Stimulated activated naive CD4-positive, alpha-beta T cell (primary cell): ENCODE data around the gene TERT.

Source experiments
- DNase-seq, 6 experiments: peaks; one replicate each; lab custom pipeline; 2025; lab: John Stamatoyannopoulos, UW

The TERT gene

DNA sequence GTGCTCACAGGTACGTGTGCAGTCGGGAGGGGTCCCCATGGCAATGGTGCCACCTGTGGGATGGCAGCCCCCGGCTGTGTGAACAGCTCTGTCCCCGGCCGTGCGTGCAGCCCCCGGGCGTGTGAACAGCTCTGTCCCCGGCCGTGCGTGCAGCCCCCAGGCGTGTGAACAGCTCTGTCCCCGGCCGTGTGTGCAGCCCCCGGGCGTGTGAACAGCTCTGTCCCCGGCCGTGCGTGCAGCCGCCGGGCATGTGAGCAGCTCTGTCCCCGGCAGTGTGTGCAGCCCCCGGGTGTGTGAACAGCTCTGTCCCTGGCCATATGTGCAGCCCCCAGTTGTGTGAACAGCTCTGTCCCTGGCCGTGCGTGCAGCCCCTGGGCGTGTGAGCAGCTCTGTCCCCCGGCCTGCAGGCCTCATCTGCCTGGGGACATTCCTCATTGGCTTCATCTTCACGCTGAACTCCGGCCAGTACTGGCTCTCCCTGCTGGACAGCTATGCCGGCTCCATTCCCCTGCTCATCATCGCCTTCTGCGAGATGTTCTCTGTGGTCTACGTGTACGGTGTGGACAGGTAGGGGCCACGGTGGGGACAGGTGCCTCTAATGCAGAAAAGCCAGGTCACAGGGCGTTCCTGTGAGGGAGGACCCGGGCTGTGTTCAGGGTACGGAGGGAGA is 75.6 kb downstream of the TERT start:
- DNase-seq, result no peak

DNA sequence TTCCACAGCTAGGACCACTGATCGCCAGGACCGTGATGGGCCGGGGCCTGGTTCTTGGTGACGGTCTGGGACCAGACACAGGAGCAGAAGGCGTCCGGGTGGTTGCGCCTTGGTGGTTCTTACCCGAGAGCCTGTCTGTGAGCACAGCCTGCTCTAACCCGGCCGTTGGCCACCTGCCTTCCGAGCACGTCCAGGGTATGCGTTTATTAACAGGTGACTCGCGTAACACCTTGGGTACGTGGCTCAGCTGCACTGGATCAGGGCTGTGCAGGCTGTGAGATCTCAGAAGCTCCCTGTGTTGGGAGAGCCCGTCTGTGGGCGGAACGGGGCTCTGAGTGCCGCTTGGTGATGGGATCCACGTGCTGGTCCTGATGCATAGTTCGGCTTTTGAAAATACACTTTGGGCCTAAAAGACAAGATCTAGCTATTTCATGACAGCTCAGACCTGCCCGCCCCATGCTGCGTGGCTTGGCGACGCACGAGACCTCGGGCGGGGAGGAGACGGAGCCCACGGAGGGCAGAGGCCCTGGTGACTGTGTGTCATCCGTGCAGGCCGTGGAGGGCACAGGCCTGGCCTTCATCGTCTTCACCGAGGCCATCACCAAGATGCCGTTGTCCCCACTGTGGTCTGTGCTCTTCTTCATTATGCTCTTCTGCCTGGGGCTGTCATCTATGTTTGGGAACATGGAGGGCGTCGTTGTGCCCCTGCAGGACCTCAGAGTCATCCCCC is 76.4 kb downstream of the TERT start:
- DNase-seq, result no peak

DNA sequence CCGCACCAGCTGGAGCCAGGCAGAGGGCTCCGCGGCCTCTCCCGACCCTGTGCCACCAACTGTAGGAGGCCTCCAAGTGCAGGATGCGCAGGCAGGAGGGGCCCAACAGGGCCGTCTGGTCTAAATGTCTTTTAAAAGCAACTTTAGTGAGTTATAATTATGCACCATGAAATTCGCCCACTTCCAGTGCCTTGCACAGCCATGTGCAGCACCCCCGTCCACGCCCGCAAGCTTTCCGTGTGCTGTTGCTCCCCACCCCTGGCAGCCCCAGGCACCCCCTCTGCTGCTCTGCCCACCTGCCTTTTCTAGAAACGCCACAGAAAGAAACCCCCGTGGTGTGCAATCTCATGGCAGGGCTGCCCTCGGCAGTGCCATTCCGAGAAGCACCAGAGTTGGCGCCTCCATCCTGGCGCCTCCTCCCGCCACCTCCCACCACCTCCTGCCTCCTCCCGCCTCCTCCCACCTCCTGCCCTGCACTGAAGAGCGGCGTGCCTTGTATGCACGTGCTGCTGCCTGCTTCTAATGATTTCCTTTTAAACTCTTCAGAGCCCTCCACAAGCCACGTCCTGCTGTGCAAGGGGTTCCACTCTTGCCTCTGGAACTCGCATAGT is 77.2 kb downstream of the TERT start:
- DNase-seq, result no peak

DNA sequence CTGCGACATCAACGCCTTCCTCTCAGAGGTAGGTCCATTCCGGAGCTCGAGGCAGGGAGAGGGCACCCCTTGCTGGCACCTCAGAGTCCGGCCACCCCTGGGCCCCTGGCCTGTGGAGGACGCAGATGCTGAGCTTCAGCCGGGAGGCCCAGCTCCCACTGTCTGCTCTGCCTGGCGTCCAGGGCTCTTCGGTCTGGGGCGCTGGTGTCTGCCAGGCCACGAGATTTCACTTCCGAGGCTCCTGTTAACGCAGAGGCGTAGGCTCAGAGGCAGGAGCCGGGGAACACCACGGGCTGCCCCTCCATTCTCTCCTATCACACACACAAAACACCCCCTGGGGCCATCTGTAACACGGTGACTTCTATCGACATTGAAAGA is 78.0 kb downstream of the TERT start:
- DNase-seq, result no peak

DNA sequence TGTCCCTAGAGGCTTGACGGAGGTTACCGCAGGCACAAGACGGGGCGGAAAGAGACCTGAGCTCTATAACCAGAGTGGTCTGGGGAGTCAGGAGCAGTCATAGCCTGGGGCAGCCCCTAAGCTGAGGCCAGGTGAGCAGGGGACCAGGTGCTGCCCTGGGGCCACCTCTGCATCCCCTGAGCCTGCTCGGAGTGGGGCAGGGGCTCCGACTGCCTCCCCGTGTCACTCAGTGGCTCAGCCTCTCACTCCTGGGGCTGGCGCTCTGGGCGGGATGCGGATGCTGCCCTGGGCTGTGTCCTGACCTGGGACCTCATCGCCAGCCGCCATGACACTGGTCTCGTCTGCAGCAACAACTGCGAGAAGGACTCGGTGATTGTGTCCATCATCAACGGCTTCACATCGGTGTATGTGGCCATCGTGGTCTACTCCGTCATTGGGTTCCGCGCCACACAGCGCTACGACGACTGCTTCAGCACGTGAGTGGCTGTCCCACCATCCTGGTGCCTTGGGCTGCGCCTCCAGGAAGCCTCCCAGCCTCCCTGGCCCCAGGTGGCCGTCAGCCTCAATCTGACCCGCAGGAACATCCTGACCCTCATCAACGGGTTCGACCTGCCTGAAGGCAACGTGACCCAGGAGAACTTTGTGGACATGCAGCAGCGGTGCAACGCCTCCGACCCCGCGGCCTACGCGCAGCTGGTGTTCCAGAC is 78.5 kb downstream of the TERT start:
- DNase-seq, result no peak

DNA sequence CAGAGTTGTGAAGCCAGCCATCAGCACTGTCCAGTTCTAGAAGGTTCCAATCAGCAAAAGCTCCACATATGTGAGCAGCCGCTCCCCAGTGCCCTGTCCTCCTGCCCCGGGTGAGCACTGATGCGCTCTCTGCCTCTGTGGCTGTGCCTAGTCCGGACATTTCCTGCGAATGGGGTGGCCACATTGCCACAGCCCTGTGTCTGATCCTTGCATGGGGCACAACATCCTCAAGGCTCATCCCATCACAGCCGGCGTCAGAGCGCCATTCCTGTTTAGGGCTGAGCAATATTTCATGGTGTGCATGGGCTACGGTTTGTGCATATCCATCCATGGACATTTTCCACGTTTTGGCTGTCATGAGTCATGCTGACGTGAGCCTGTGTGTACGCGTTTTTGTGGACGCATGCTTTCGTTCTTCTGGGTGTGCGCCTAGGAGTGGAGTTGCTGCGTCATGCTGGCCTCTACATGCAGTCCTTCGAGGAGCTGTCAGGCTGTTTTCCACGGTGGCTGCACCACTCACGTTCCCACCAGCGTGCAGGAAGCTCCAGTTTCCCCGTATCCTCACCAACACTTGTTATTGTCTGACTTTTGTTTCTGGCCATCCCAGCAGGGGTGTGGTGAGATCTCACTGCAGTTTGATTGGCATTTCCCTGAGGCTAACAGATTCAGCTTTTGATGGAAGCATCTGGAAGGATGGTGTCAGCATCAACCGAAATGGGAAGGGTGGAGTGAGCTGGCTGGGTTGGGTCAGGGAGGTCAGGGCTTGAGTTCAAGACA is 79.4 kb downstream of the TERT start:
- no peak for DNase-seq

DNA sequence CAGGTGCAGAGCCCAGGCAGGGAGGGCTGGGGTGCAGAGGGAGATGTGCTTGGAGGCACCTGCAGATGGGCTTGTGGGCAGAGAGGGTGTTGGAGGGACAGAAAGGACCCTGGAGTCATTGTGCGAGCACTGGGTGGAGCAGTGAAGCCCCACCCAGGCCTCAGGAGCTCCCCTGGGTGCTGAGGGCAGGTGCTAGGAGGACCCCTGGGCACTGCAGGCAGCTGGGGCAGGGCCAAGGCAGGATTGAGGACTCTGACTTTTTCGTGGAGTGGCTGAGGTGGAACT is 80.0 kb downstream of the TERT start:
- DNase-seq, result no peak

DNA sequence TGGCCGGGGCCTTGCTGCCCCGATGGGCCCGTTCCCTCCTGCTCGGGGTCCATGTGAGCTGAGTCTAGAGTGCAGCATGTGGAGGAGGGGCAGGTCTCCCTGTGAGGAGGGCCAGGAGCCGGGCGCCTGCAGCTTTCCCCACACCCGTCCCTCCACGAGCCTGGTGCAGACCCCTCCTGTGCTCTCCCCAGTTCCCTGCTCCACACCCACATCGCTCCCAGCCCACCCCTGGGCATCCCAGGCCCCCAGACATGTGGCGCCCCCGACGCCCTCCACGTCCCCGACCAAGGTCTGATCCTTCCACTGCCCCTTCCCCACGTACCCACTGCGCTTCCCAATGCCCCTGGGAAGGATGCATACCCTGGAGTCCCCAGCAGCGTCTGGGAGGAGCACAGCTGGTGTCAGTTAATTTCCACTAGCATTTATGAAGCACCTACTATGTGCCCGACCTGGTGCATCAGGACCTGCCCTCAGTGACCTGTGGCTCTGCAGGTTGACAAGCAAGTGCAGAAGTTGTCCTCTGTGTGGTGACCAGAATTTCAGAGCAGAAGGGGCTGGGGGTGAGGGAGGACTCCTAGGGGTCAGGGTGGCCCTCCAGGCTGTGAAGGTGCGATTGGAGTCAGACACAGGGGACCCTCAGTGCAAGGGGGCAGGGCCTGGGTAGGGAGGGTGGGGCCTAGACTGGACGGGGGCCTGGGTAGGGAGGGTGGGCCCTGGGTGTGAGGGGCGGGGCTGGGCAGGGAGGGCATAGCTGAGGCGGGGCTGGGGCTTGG is 80.5 kb downstream of the TERT start:
- DNase-seq, result no peak

DNA sequence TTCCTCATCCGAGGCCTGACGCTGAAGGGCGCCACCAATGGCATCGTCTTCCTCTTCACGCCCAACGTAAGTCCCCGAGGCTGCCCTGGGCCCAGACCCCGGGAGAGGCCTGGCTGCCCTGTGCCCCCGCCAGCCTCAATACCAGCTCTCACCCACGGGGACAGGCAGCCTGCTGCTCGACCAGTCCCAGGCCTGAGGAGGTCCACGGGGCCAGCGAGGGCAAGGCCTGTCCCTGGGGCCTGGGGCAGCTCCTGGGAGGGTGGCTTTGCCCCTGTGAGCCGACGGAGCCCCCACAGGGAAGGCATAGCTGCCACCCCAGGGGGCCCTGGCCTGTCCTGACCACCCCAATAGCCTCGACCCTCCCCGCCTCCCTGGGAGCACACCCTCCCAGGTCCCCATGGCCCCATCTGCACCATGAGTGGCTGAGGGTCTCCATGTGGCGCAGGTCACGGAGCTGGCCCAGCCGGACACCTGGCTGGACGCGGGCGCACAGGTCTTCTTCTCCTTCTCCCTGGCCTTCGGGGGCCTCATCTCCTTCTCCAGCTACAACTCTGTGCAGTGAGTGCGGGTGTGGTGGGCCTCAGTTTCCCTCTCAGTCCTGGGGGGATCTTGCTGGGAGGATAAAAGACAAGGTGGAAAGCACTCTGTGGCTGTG is 81.2 kb downstream of the TERT start:
- no peak for DNase-seq

DNA sequence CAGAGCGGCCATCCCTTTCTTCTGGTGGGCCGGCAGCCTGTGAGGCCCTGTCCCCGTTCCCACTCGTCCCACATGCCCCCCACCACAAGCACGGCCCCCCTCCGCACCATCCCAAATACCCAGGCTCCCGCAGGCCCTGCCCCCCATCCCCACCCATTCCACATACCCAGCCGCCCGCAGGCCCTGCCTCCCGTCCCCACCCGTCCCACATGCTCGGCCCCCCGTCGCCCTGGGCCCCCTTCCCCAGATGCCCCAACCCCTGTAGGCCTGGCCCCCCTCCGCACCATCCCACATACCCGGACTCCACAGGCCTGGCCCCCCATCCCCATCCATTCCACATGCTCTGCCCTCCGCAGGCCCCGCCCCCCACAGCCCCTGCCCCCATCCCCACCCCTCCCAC is 82.0 kb downstream of the TERT start:
- no peak for DNase-seq

DNA sequence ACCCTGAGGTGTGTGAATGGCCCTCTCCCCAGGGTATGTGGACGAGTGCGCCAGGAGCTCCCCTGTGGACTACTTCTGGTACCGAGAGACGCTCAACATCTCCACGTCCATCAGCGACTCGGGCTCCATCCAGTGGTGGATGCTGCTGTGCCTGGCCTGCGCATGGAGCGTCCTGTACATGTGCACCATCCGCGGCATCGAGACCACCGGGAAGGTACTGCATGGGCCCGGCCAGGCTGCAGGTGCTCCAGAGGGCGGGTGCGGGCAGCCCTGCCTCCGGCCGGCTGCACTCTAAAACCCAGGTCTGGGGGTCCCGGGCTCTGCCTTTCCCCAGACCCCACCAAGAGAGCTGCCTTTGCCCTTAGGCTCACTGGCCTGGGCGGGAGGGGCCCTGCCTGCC is 82.6 kb downstream of the TERT start:
- no peak for DNase-seq

DNA sequence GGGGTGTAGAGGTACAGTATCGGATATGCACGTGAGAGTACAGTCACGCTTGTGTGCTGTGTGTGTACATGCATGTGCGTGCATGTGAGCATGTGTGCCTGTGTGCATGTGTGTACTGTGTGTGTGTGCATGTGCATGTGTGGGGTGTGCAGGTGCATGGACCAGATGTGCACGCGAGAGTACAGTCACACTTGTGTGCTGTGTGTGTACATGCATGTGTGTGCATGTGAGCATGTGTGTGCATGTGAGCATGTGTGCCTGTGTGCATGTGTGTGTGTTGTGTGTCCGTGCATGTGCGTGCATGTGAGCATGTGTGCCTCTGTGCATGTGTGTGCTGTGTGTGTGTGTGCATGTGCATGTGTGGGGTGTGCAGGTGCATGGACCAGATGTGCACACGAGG is 83.2 kb downstream of the TERT start:
- DNase-seq, result no peak

DNA sequence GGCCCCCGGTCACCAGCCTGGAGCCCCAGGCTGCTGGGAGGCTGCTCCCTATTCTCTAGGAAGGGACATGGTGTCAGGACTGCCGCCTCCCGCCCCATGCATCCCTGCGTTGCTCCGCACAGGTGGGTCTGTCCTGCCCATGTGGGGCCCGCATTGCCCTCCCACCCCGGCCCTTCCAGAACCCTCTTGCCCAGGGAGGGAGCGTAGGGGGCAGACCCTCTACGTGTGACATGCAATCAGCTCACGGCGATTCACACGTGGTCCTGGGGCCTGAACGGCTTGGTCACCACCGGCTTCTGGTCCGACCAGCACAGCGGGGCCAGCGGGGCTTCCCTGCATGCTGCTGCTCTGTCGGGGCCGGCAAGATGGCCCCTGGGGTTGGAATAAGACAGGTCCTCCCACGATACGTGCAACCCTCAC is 84.0 kb downstream of the TERT start:
- no peak for DNase-seq

DNA sequence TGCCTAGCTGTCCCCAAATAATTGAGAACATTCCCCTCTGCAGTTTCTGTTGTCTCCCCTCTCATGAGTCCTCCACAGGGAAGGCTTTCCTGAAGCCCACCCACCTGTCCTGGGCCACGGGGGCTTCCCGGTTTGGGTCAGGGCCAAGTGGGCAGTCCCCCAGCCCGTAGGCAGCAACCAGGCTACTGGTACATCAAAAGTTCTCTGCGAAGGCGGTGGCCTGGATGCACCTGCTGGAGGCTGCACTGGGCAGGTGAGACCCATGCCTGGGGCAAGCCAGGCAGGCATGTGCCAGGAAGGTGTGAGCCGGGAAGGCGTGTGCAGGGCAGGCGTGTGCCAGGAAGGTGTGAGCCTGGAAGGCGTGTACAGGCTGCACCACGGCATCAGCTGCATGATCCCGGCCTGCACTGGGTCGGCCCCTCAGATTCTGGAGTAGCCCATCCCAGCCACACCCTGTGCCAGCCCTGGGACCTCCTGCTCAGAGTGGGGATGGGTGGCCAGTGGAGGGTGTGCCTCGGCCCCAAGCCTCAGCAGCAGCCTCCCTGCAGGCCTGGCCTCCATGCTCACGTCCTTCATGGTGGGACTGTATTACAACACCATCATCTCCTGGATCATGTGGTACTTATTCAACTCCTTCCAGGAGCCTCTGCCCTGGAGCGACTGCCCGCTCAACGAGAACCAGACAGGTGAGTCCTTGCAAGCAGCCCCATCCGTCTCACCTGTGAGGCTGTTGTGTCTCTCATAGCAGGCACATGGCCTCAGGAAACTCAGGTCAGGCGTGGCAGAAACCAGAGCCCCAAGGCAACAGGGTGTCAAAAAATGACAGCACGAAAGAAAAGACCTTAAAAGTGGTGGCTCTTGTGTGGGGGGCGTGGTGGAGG is 84.7 kb downstream of the TERT start:
- no peak for DNase-seq

DNA sequence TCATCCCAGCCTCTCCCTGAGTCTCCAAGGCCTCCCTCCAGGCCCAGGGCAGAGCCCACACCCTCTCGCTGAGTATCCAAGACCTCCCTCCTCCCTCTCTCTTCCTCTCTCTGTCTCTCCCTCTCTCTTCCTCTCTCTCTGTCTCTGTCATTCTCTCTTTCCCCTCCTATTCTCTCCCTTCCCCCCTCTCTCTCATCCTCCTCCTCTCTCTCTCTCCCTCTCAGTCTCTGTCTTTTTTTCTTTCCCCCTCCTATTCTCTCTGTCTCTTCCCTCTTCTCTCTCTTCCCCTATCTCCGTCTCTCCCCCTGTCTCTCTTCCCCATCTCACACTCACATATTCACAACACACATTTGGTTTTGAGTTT is 85.4 kb downstream of the TERT start:
- no peak for DNase-seq

DNA sequence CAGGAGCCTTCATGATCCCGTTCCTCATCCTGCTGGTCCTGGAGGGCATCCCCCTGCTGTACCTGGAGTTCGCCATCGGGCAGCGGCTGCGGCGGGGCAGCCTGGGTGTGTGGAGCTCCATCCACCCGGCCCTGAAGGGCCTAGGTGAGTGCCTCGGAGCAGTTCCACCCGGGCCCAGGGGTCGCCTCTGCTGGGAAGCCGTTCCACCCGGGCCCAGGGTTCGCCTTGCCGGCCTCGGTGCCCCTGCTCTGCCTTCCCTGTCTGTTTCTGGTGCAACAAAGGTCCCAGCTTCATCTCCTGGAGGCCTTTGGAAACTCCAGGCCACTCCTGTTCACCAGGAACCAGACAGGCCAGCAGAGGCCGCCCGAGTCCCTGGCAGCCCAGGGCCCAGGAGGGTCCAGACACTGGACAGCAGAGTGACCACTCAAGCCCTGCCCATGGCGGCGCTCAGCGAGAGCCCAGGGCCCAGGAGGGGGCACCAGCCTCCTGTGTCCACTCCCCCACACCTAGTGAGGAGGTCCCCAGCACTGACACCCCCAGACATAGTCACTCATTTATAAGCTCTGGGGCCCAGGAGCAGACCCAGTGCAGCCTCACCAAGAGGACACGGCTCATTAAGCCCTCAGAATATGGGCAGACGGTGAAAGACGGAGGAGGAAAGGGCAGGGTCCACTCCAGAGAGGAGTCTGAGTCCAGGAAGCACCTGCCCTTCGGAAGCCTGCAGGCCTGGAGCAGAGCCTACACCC is 86.0 kb downstream of the TERT start:
- DNase-seq, result no peak

DNA sequence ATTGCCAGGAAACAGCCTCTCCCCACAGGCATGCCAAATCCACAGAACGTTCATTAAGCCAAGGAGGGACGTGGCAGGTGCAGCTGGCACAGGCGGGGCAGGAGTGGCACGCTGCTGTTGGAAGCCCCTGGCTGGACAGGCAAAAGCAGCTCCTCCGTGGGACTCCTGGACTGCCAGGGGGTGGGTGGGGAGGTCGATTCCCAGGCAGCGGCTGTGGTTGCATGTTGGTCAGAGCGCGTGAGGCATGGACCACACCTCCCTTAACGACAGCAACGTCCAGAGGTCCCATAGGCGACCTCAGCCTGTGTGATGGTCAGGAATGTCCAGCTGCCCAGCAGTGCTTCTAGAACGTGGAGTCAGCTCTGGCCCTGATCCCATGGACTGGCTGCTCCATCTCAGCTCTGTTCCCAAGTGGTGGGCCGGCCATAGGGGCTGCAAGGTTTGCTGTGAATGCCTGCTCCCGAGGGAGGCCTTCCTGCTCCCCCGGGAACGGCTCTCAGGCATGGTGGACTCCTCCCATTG is 86.6 kb downstream of the TERT start:
- DNase-seq, result no peak

DNA sequence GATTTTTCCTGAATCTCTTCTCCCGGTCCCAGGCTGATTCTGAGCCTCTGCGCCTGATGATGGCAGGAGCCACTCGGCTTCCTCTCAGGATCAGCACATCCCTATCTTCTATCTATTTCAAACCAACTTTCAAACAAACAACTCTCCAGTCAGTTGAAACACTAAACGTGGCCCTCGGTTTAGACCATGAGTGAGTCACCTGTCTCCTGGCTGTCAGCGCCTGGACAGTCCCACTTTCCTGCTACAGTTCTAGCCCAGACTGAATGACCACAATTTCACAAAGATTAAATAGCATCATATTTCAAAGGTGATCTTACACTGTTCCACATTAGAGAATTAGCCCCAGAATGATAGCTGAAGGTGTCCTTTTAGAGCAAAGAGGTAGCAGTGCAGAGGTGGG is 87.3 kb downstream of the TERT start:
- DNase-seq, result no peak
